Sigmoid colon (tissue), 7 donors: ENCODE measurements around the gene LIPH. TPM values are rescaled to one million over a fixed set of nuclear protein-coding genes. Genes with fewer than 3 reads are reported as not detected.
"Not testable (repeated sequence)": the region's sequence is repeated elsewhere in the genome, so short reads cannot be mapped to it uniquely, and the experiment has no call there.

Source experiments
- DNase-seq: peaks from one replicate; pipeline ENCODE4 v3.0.0-alpha.2; 2019
- H3K27ac ChIP-seq, 4 donors: fragments of 200-600 bp; sonication (generic); one replicate each; pipeline ENCODE4 v1.5.1; 2016 to 2019; ENCODE audit warnings: mild to moderate bottlenecking in 1 of 4
- H3K27me3 ChIP-seq, 3 donors: fragments of 200-600 bp; sonication (generic); one replicate each; pipeline ENCODE4 v1.5.1; 2019; ENCODE audit warnings: mild to moderate bottlenecking in 1 of 3
- H3K36me3 ChIP-seq, 4 donors: fragments of 200-600 bp; sonication (generic); one replicate each; pipeline ENCODE4 v1.5.1; 2016 to 2019
- H3K4me1 ChIP-seq, 4 donors: fragments of 200-600 bp; sonication (generic); one replicate each; pipeline ENCODE4 v1.5.1; 2017 to 2019
- H3K4me3 ChIP-seq, 4 donors: fragments of 200-600 bp; sonication (generic); one replicate each; pipeline ENCODE4 v1.5.1; 2017 to 2019; ENCODE audit warnings: mild to moderate bottlenecking in 2 of 4, moderate library complexity in 1 of 4
- H3K9me3 ChIP-seq, 4 donors: fragments of 200-600 bp in 3 of 4; sonication (generic) in 3 of 4; one replicate each; pipeline versions ENCODE4 v1.5.1 to v1.6.1; 2013 to 2019
- EP300 ChIP-seq, 4 donors: sonication (generic); formaldehyde crosslinking; IDR thresholded peaks; one replicate each; pipeline ENCODE4 v1.6.1; 2017; ENCODE audit warnings: antibody characterized with exemption in 4 of 4
- POLR2A ChIP-seq, 2 donors: fragments of 450-650 bp; IDR thresholded peaks; one replicate each; pipeline ENCODE4 v1.6.1; 2016; ENCODE audit warnings: antibody characterized with exemption in 2 of 2, mild to moderate bottlenecking in 2 of 2, moderate library complexity in 2 of 2
- POLR2AphosphoS5 ChIP-seq, 4 donors: sonication (generic); formaldehyde crosslinking; IDR thresholded peaks; one replicate each; pipeline ENCODE4 v1.6.1; 2017; ENCODE audit warnings: antibody characterized with exemption in 4 of 4
- WGBS, 2 donors: extraction: QIAGEN DNeasy Blood & Tissue Kit; methylation state at CpG; one replicate each; pipeline ENCODE4 v1.1.7; 2013; 5-methylcytosine and 5-hydroxymethylcytosine counted together
- intact Hi-C: fragments of 100-400 bp; cut with DNase I; formaldehyde crosslinking; loops from one replicate; pipeline ENCODE4 v1.15.1; 2023
- polyA plus RNA-seq, 3 donors: library from polyadenylated mRNA; stranded (reverse); fragments of 200-250 nt; gene quantifications; one replicate each; pipeline ENCODE4 v1.2.3, GENCODE V29; 2013
- total RNA-seq, 4 donors: library from RNA; depleted of rRNA; stranded (reverse); fragments of >200 nt; gene quantifications; one replicate each; pipeline ENCODE4 v1.1.0, GENCODE V29; 2016
- TF ChIP-seq, protein P1 (sequence below), 4 experiments: fragments of 450-650 bp in 3 of 4; fragments of 200-600 bp in 1 of 4; IDR thresholded peaks; one replicate each; pipeline ENCODE4 v1.5.1; 2016 to 2019; ENCODE audit warnings: antibody characterized with exemption in 4 of 4, mild to moderate bottlenecking in 3 of 4, moderate library complexity in 2 of 4
- donor health status: healthy with polysubstance abuse.
- donor health status: Bipolar disorder and iron deficiency.
- donor health status: healthy.

Gene LIPH
- total and polyA plus RNA-seq, 7 donors = 0.14 to 37.1 (median 16.2) TPM; not detected in 2

- no peak overlapping the region for H3K4me3 ChIP-seq
- no peak overlapping the region for H3K27ac ChIP-seq
- no peaks in the 10 kb centered on the region for H3K27me3 ChIP-seq
- intact Hi-C loops = no loop called here
- DNase-seq = no peak
- TF ChIP-seq EP300 (IDR thresholded peaks at IDR 0.05) (no peak), POLR2AphosphoS5 (IDR thresholded peaks at IDR 0.05) (no peak), POLR2A (IDR thresholded peaks at IDR 0.05) (no peak)
- TF ChIP-seq, protein P1, sequence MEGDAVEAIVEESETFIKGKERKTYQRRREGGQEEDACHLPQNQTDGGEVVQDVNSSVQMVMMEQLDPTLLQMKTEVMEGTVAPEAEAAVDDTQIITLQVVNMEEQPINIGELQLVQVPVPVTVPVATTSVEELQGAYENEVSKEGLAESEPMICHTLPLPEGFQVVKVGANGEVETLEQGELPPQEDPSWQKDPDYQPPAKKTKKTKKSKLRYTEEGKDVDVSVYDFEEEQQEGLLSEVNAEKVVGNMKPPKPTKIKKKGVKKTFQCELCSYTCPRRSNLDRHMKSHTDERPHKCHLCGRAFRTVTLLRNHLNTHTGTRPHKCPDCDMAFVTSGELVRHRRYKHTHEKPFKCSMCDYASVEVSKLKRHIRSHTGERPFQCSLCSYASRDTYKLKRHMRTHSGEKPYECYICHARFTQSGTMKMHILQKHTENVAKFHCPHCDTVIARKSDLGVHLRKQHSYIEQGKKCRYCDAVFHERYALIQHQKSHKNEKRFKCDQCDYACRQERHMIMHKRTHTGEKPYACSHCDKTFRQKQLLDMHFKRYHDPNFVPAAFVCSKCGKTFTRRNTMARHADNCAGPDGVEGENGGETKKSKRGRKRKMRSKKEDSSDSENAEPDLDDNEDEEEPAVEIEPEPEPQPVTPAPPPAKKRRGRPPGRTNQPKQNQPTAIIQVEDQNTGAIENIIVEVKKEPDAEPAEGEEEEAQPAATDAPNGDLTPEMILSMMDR (IDR thresholded peaks at IDR 0.05) = no peak
- H3K9me3 ChIP-seq = no peaks in the 10 kb centered on the region
- no peaks in the 10 kb centered on the region for H3K4me1 ChIP-seq
- peaks cover 6 to 66% (median 10%) of the 10 kb centered on the region in 4 donors for H3K36me3 ChIP-seq
- 95 to 96% methylated on average over 15 of the region's 15 CpGs for WGBS, 2 donors
Measured at GRCh38 chr3:185473290-185473815, 79.0 kb downstream of the LIPH start.

DNA sequence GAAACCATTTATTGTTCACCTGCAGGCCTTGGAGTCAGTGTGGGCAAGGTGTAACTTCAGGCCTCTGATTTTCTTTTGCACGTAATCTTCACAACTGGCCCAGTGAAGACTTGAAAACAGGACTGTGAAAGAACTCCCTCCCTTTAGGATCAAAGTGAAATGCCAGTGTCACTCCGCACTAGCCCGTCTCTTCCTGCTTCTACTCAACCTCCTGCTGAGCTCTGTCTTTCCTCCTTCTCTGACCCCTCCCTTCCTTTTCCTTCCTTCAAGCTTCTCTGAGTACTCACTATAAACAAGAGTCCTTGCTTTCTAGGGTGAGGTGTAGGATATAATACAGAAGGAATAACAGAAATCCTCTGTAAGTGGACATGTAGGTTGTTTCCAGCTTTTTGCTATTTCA lies 82.1 kb downstream of the LIPH start:
- Histone ChIP-seq H3K27ac (no peak overlapping the region), H3K4me1 (no peaks in the 10 kb centered on the region), H3K27me3 (no peaks in the 10 kb centered on the region), H3K9me3 (no peaks in the 10 kb centered on the region), H3K4me3 (no peak overlapping the region), H3K36me3 (peaks cover 6 to 74% (median 14%) of the 10 kb centered on the region in 4 donors)
- no peak for DNase-seq
- intact Hi-C loops = no loop called here
- WGBS, 2 donors = 78 to 82% methylated on average over 3 of the region's 3 CpGs
- no peak for TF ChIP-seq POLR2A (IDR thresholded peaks at IDR 0.05)
- TF ChIP-seq POLR2AphosphoS5 (IDR thresholded peaks at IDR 0.05) = no peak
- no peak for TF ChIP-seq EP300 (IDR thresholded peaks at IDR 0.05)
- TF ChIP-seq, protein P1 (IDR thresholded peaks at IDR 0.05) = no peak

- intact Hi-C loops = no loop called here
- no peak overlapping the region for H3K4me3 ChIP-seq
- H3K9me3 ChIP-seq = no peaks in the 10 kb centered on the region
- H3K4me1 ChIP-seq = no peaks in the 10 kb centered on the region
- DNase-seq = no peak
- H3K27me3 ChIP-seq = no peaks in the 10 kb centered on the region
- 17 to 58% methylated on average over 3 of the region's 3 CpGs for WGBS, 2 donors
- peaks cover 6 to 76% (median 17%) of the 10 kb centered on the region in 4 donors for H3K36me3 ChIP-seq
- H3K27ac ChIP-seq = no peak overlapping the region
- no peak for TF ChIP-seq POLR2A (IDR thresholded peaks at IDR 0.05)
- TF ChIP-seq EP300 (IDR thresholded peaks at IDR 0.05) = no peak
- TF ChIP-seq, protein P1 (IDR thresholded peaks at IDR 0.05) = no peak
- no peak for TF ChIP-seq POLR2AphosphoS5 (IDR thresholded peaks at IDR 0.05)
Measured at GRCh38 chr3:185469542-185469941, 82.8 kb downstream of the LIPH start.

DNA sequence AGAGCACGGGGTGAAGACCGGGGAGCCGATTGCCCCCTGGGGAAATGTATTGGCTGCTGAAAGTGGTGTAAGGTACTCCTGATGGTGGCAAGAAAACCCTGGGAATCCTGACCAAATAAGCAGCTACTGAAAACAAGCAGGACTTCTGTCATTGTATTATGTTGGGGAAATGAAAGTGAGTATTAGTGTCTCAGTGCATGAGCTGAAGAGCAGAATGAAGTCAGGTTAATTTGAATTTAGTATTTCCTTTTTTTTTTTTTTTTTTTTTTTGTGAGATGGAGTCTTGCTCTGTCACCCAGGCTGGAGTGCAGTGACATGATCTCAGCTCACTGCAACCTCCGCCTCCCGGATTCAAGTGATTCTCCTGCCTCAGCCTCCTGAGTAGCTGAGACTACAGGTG lies 86.3 kb downstream of the LIPH start:
- DNase-seq, H3K4me3 ChIP-seq, H3K27ac ChIP-seq, H3K9me3 ChIP-seq, intact Hi-C loops, H3K27me3 ChIP-seq, H3K4me1 ChIP-seq: not testable (repeated sequence)
- WGBS, 2 donors = 93% methylated on average over 5 of the region's 5 CpGs
- peaks cover 0 to 73% (median 12%) of the 10 kb centered on the region in 4 donors for H3K36me3 ChIP-seq

DNA sequence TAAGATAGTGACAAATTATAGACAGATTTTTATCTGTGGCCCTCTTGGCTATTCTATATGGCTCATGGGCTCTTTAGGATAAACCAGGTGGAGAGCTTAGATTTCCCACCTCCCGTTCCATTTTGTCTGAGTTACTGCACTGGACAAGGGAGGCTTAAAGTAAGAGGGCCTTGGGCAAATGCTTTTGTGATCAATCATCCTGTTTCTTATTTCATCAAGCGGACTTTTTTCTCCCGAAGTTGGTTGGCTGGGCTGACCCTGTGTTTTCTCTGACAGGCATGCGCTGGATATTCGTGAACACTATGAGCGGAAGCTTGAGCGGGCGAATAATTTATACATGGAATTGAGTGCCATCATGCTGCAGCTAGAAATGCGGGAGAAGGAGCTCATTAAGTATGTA lies 86.9 kb downstream of the LIPH start:
- intact Hi-C loops = no loop called here

More for the DNA sequence above, 86.9 kb downstream of the LIPH start:
- H3K9me3 ChIP-seq = no peaks in the 10 kb centered on the region
- TF ChIP-seq, protein P1 (IDR thresholded peaks at IDR 0.05) = no peak
- no peak for TF ChIP-seq EP300 (IDR thresholded peaks at IDR 0.05)
- no peak for TF ChIP-seq POLR2A (IDR thresholded peaks at IDR 0.05)
- TF ChIP-seq POLR2AphosphoS5 (IDR thresholded peaks at IDR 0.05) = no peak
- peaks cover 0 to 72% (median 12%) of the 10 kb centered on the region in 4 donors for H3K36me3 ChIP-seq
- H3K27me3 ChIP-seq = no peaks in the 10 kb centered on the region
- no peaks in the 10 kb centered on the region for H3K4me1 ChIP-seq
- 92 to 96% methylated on average over 9 of the region's 9 CpGs for WGBS, 2 donors
- no peak overlapping the region for H3K4me3 ChIP-seq
- no peak overlapping the region for H3K27ac ChIP-seq
- no peak for DNase-seq
